ENCODE data around the gene GALNT12. TPM values are rescaled to one million over a fixed set of nuclear protein-coding genes. Genes with fewer than 3 reads are reported as not detected.

Gene GALNT12
- total RNA-seq, 1 experiment from 2014 or later = 31.2 TPM

DNA sequence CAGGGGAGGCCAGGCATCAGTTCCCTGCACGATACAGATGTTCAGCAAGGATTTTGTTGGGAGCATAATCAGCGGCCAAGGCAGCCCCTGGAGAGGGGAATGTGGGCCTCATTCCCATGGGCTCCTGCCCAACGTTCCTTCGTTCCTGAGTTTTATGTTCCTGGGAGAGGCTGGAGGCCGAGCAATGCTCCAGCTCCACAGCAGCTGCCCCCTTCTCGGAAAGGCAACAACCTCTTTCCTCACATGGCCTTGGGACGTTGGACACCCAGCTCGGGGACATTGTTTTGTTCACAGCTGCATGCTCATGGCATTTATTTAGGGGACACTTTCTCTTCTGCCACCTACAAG lies 72.5 kb downstream of the GALNT12 start:
- Histone ChIP-seq H3K4me2 (ENCODE audit: low read length) (no peak overlapping the region), H3K9me3 (ENCODE audit: control insufficient read depth in 1 of 2, insufficient read depth in 1 of 2, low read depth in 1 of 2, low read length in 2 of 2) (no peaks in the 10 kb centered on the region), H3K79me2 (ENCODE audit: insufficient read depth, low read length) (no peaks in the 10 kb centered on the region), H3K36me3 (ENCODE audit: control insufficient read depth in 1 of 2, insufficient read depth in 2 of 2, low read length in 2 of 2) (no peaks in the 10 kb centered on the region), H3K9me2 (ENCODE audit: insufficient read depth) (no peaks in the 10 kb centered on the region), H3K27ac (ENCODE audit: low read depth, low read length) (no peak overlapping the region), H3K4me3 (replicated peaks in 1 of 2; ENCODE audit: low read depth in 1 of 2, low read length in 2 of 2) (no peak overlapping the region), H2AFZ (ENCODE audit: low read depth, low read length, poor library complexity, severe bottlenecking) (no peak overlapping the region), H3K27me3 (ENCODE audit: insufficient read depth, low read length) (peaks cover 28% of the 10 kb centered on the region), H3K9ac (ENCODE audit: low read length) (no peak overlapping the region), H4K20me1 (ENCODE audit: insufficient read depth) (no peaks in the 10 kb centered on the region), H3K4me1 (ENCODE audit: control insufficient read depth in 1 of 2, insufficient read depth in 2 of 2, low read length in 2 of 2) (no peaks in the 10 kb centered on the region)
- ChIA-PET RAD21 (ENCODE audit: low non-redundant PET in 1 of 2, low total read pairs in 2 of 2, uncharacterized antibody in 2 of 2, unreplicated experiment in 2 of 2) (no interaction called here), POLR2A (no interaction called here), CTCF (no interaction called here)
- no peak for DNase-seq (ENCODE audit: low read depth, low spot score)
- TF ChIP-seq SRF (IDR thresholded peaks at IDR 0.05; ENCODE audit: low read depth) (no peak), EZH2 (IDR thresholded peaks at IDR 0.05) (no peak), CEBPB (IDR thresholded peaks at IDR 0.05; ENCODE audit: low read depth) (no peak), EGR1 (IDR thresholded peaks at IDR 0.05; ENCODE audit: low read depth) (no peak), YY1 (IDR thresholded peaks at IDR 0.05; ENCODE audit: extremely low read depth, insufficient replicate concordance, low read depth, low read length) (no peak), POLR2A (IDR thresholded peaks at IDR 0.05; ENCODE audit: borderline replicate concordance, extremely low read depth, insufficient read depth, insufficient read length) (no peak), FOSL1 (IDR thresholded peaks at IDR 0.05; ENCODE audit: low read depth) (no peak), EZH2phosphoT487 (IDR thresholded peaks at IDR 0.05; ENCODE audit: borderline replicate concordance) (no peak), JUND (IDR thresholded peaks at IDR 0.05) (no peak), POLR2AphosphoS5 (IDR thresholded peaks at IDR 0.05; ENCODE audit: low read depth, low read length) (no peak)
- TF ChIP-seq, protein P1, sequence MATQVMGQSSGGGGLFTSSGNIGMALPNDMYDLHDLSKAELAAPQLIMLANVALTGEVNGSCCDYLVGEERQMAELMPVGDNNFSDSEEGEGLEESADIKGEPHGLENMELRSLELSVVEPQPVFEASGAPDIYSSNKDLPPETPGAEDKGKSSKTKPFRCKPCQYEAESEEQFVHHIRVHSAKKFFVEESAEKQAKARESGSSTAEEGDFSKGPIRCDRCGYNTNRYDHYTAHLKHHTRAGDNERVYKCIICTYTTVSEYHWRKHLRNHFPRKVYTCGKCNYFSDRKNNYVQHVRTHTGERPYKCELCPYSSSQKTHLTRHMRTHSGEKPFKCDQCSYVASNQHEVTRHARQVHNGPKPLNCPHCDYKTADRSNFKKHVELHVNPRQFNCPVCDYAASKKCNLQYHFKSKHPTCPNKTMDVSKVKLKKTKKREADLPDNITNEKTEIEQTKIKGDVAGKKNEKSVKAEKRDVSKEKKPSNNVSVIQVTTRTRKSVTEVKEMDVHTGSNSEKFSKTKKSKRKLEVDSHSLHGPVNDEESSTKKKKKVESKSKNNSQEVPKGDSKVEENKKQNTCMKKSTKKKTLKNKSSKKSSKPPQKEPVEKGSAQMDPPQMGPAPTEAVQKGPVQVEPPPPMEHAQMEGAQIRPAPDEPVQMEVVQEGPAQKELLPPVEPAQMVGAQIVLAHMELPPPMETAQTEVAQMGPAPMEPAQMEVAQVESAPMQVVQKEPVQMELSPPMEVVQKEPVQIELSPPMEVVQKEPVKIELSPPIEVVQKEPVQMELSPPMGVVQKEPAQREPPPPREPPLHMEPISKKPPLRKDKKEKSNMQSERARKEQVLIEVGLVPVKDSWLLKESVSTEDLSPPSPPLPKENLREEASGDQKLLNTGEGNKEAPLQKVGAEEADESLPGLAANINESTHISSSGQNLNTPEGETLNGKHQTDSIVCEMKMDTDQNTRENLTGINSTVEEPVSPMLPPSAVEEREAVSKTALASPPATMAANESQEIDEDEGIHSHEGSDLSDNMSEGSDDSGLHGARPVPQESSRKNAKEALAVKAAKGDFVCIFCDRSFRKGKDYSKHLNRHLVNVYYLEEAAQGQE (IDR thresholded peaks at IDR 0.05; ENCODE audit: low read depth) = no peak
- BruUV-seq (replicated peaks) = no TSS peak
- no peak for ATAC-seq
- intact Hi-C loops (cut with micrococcal nuclease) = no loop called here
